PC-9 (cell line): ENCODE results near the gene EYS.

Experiments used
- CTCF ChIP-seq: fragments of 200-600 bp; sonication (generic); conservative IDR thresholded peaks from 2 replicates; pipeline ENCODE4 v1.6.1; 2017; ENCODE audit warnings: mixed run types, antibody characterized with exemption, mild to moderate bottlenecking, moderate library complexity
- EZH2 ChIP-seq: fragments of 200-600 bp; sonication (generic); IDR thresholded peaks from 2 replicates; pipeline ENCODE4 v1.8.0; 2017; ENCODE audit warnings: antibody characterized with exemption, low read depth

DNA sequence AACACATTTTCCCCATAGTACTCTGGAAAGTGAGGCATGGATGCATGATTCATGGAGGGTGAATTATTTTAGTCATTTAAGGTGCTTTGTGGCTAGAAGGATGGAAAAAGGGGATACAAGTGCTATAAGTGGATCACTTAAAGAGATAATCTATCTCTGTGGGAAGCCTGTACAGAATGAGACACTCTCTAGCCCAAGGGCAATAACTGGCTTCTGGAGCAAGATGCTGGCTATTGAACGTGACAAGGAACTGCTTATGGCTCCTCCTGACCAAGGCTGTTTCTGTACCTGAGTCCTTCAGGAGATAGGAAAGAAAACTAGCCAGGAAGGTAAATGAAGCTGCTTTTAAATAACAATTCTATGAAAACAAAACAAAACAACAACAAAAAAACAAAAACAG lies 590.7 kb downstream of the EYS start:
- TF ChIP-seq CTCF (no peak), EZH2 (no peak)
